Endothelial cell of umbilical vein (primary cell): ENCODE results near the gene SLC11A1. TPM values are rescaled to one million over a fixed set of nuclear protein-coding genes. Genes with fewer than 3 reads are reported as not detected.

Experiments
- BruUV-seq: library from RNA; stranded (reverse); fragments of 400-500 nt; replicated peaks from 2 replicates; lab custom pipeline; 2021; lab: Mats Ljungman, UMichigan
- CTCF ChIA-PET: fragments of 300-600, 350-600 bp; sonication (Branson Sonifier 250); formaldehyde crosslinking; loops from one replicate; lab custom pipeline; 2021; ENCODE audit warnings: antibody characterized with exemption, inconsistent platforms; lab: Charles Lee
- POLR2A ChIA-PET: fragments of 300-600, 350-600 bp; sonication (Branson Sonifier 250); formaldehyde crosslinking; loops from one replicate; lab custom pipeline; 2021; ENCODE audit warnings: antibody characterized with exemption, inconsistent platforms; lab: Charles Lee
- DNase-seq: peaks from one replicate; pipeline ENCODE4 v3.0.0-alpha.2; 2011; ENCODE audit warnings: low read depth, low spot score
- FAIRE-seq: peaks from 2 replicates; lab custom pipeline; 2011; peaks lifted over from hg19 to GRCh38; lab: Jason Lieb, UNC
- H2AFZ ChIP-seq: 2 replicates; pipeline ENCODE4 v1.6.0; 2012; ENCODE audit warnings: low read depth, low read length, control low read depth, inconsistent platforms
- H3K27ac ChIP-seq: 2 replicates; pipeline ENCODE4 v1.5.1; 2011; ENCODE audit warnings: low read depth, mild to moderate bottlenecking, control low read depth, low read length, moderate library complexity; ENCODE audit not compliant: insufficient read depth
- H3K27me3 ChIP-seq, 2 experiments: 2 replicates each; pipeline versions ENCODE4 v1.6.0 to v1.6.1; 2011; ENCODE audit warnings: low read length in 2 of 2, mixed read lengths in 1 of 2; ENCODE audit not compliant: control insufficient read depth in 2 of 2, insufficient read depth in 2 of 2
- H3K36me3 ChIP-seq, 2 experiments: 2 replicates in 1 of 2; 3 replicates in 1 of 2; pipeline ENCODE4 v1.5.1; 2011; ENCODE audit warnings: low read length in 2 of 2, mild to moderate bottlenecking in 1 of 2, moderate library complexity in 1 of 2; ENCODE audit not compliant: control insufficient read depth in 2 of 2, insufficient read depth in 2 of 2; ENCODE audit errors: extremely low read depth in 1 of 2
- H3K4me1 ChIP-seq: 3 replicates; pipeline ENCODE4 v1.5.1; 2011; ENCODE audit warnings: mild to moderate bottlenecking, low read length; ENCODE audit not compliant: control insufficient read depth, insufficient read depth; ENCODE audit errors: extremely low read depth
- H3K4me2 ChIP-seq: 2 replicates; pipeline ENCODE4 v1.6.1; 2011; ENCODE audit warnings: low read length, control low read depth, mixed read lengths; ENCODE audit not compliant: insufficient read depth
- H3K4me3 ChIP-seq, 3 experiments: fragments of 200-600 bp in 1 of 3; sonication (generic), shearing (Covaris generic) in 1 of 3; replicated peaks in 1 of 3; 2 replicates each; pipeline ENCODE4 v1.5.1; 2011 to 2016; ENCODE audit warnings: control low read depth in 3 of 3, low read length in 3 of 3, mild to moderate bottlenecking in 2 of 3, inconsistent platforms in 1 of 3, low read depth in 1 of 3, moderate library complexity in 1 of 3; ENCODE audit not compliant: insufficient read depth in 1 of 3
- H3K79me2 ChIP-seq: 2 replicates; pipeline ENCODE4 v1.6.0; 2012; ENCODE audit warnings: low read length, inconsistent platforms; ENCODE audit not compliant: control insufficient read depth, insufficient read depth
- H3K9ac ChIP-seq: replicated peaks from 2 replicates; pipeline ENCODE3; 2011; ENCODE audit warnings: low read length, control low read depth; ENCODE audit not compliant: insufficient read depth; ENCODE audit errors: extremely low read depth
- H3K9me1 ChIP-seq: replicated peaks from 3 replicates; pipeline ENCODE4 v1.6.0; 2011; ENCODE audit warnings: mild to moderate bottlenecking, low read length; ENCODE audit not compliant: control insufficient read depth, insufficient read depth; ENCODE audit errors: extremely low read depth
- H3K9me3 ChIP-seq: replicated peaks from 2 replicates; pipeline ENCODE4 v1.5.1; 2012; ENCODE audit warnings: low read length, inconsistent platforms; ENCODE audit not compliant: control insufficient read depth, insufficient read depth
- H4K20me1 ChIP-seq: replicated peaks from 2 replicates; pipeline ENCODE3; 2011; ENCODE audit warnings: mild to moderate bottlenecking, low read length; ENCODE audit not compliant: control insufficient read depth, insufficient read depth; ENCODE audit errors: extremely low read depth
- CTCF ChIP-seq, 2 donors: IDR thresholded peaks; 1 replicate in 1 of 2; 2 replicates in 1 of 2; pipeline ENCODE4 v1.5.1; 2011; ENCODE audit warnings: low read length in 2 of 2, mild to moderate bottlenecking in 2 of 2, moderate library complexity in 2 of 2, control low read depth in 1 of 2, inconsistent platforms in 1 of 2, low read depth in 1 of 2; ENCODE audit not compliant: insufficient read depth in 1 of 2; ENCODE audit errors: extremely low read depth in 1 of 2
- EZH2 ChIP-seq: IDR thresholded peaks from 2 replicates; pipeline ENCODE4 v1.6.1; 2012; ENCODE audit warnings: borderline replicate concordance, low read depth, mild to moderate bottlenecking, moderate library complexity, low read length, inconsistent platforms; ENCODE audit not compliant: severe bottlenecking
- FOS ChIP-seq: IDR thresholded peaks from 2 replicates; pipeline ENCODE4 v1.6.1; 2011; ENCODE audit warnings: mild to moderate bottlenecking, low read length, moderate library complexity, borderline replicate concordance; ENCODE audit not compliant: insufficient read depth
- GATA2 ChIP-seq: IDR thresholded peaks from 2 replicates; pipeline ENCODE4 v1.7.0; 2011; ENCODE audit warnings: low read depth, mild to moderate bottlenecking, moderate library complexity, mixed read lengths, low read length; ENCODE audit not compliant: insufficient read length, insufficient read depth
- JUN ChIP-seq: IDR thresholded peaks from 2 replicates; pipeline ENCODE4 v1.6.1; 2011; ENCODE audit warnings: borderline replicate concordance, low read depth; ENCODE audit not compliant: insufficient read length, insufficient read depth
- MYC ChIP-seq: IDR thresholded peaks from one replicate; pipeline ENCODE4 v1.6.1; 2011; ENCODE audit warnings: mild to moderate bottlenecking, low read depth, low read length
- POLR2A ChIP-seq: IDR thresholded peaks from 2 replicates; pipeline ENCODE4 v1.6.1; 2012; ENCODE audit warnings: low read depth, mild to moderate bottlenecking, control low read depth, low read length
- POLR2AphosphoS5 ChIP-seq: IDR thresholded peaks from 2 replicates; pipeline ENCODE4 v1.6.1; 2012; ENCODE audit warnings: low read depth, mild to moderate bottlenecking, control low read depth, low read length, moderate library complexity; ENCODE audit not compliant: insufficient read depth
- dilution Hi-C: fragments of 300-500 bp; cut with MboI; formaldehyde crosslinking; loops from one replicate; pipeline ENCODE4 v1.15.0; 2019; ENCODE audit warnings: low sequenced_read_pairs; ENCODE audit not compliant: extremely low pct_ligation_motif_present
- intact Hi-C: fragments of 100-400 bp; cut with micrococcal nuclease; formaldehyde crosslinking; loops from one replicate; pipeline ENCODE4 v1.10.0; 2022
- microRNA counts: library from miRNA; unstranded; fragments of <30 nt; microRNA quantifications from one replicate; lab custom pipeline; 2016
- microRNA-seq: library from miRNA; unstranded; fragments of <30 nt; microRNA quantifications from one replicate; pipeline ENCODE4 v1.2.0, GENCODE V29; 2021; ENCODE audit warnings: borderline number of aligned reads, borderline replicate concordance
- polyA plus RNA-seq, 4 experiments: library from polyadenylated mRNA; depleted of rRNA in 3 of 4; stranded (reverse) in 3 of 4; unstranded in 1 of 4; fragments of >200 nt; gene quantifications; 2 replicates each; pipeline versions ENCODE4 v1.2.1 to v1.2.3, GENCODE V29; 2011 to 2012; ENCODE audit warnings: missing spikeins in 1 of 4
- small RNA-seq: library from RNA; depleted of rRNA; stranded (forward); fragments of <200 nt; gene quantifications from one replicate; pipeline ENCODE3, GENCODE V24; 2012; ENCODE audit warnings: low replicate concordance, low read depth; ENCODE audit not compliant: insufficient read depth, insufficient read length
- total RNA-seq: library from RNA; stranded (reverse); gene quantifications from 2 replicates; pipeline ENCODE4 v1.2.3, GENCODE V29; 2021
- TF ChIP-seq, protein P1 (sequence below): IDR thresholded peaks from 2 replicates; pipeline ENCODE4 v1.6.1; 2011; ENCODE audit not compliant: insufficient read depth, insufficient read length

SLC11A1 gene
- total and polyA plus RNA-seq, 2 donors (not counting 3 experiments of a cell fraction or from before 2014, with no cell fraction given): 0.03 TPM; not detected in 1

GRCh38 chr2:218445602-218446001 lies 63.5 kb downstream of the SLC11A1 start:
- dilution Hi-C loops (no loop called here), intact Hi-C loops (no loop called here)
- DNase-seq (no peak), FAIRE-seq (no peak)
- Histone ChIP-seq H3K4me1 (peaks cover 12% of the 10 kb centered on the region), H2AFZ (no peak overlapping the region), H3K27me3 (no peaks in the 10 kb centered on the region), H3K36me3 (no peaks in the 10 kb centered on the region), H3K4me2 (no peak overlapping the region), H3K9me1 (no peaks in the 10 kb centered on the region), H3K79me2 (no peaks in the 10 kb centered on the region), H3K9ac (no peak overlapping the region), H3K27ac (no peak overlapping the region), H3K9me3 (no peaks in the 10 kb centered on the region), H3K4me3 (no peak overlapping the region), H4K20me1 (no peaks in the 10 kb centered on the region)
- ChIA-PET CTCF (no interaction called here), POLR2A (no interaction called here)
- TF ChIP-seq, protein P1, sequence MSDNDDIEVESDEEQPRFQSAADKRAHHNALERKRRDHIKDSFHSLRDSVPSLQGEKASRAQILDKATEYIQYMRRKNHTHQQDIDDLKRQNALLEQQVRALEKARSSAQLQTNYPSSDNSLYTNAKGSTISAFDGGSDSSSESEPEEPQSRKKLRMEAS: no peak
- TF ChIP-seq POLR2AphosphoS5: no peak
- no peak for TF ChIP-seq EZH2
- TF ChIP-seq CTCF (IDR thresholded peaks at IDR 0.05; ENCODE audit: extremely low read depth in 1 of 2, insufficient read depth in 1 of 2, low read depth in 1 of 2, low read length in 2 of 2): no peak
- TF ChIP-seq GATA2: no peak
- TF ChIP-seq POLR2A: no peak
- TF ChIP-seq FOS: no peak
- TF ChIP-seq MYC: no peak
- no peak for TF ChIP-seq JUN
- no TSS peak for BruUV-seq

MicroRNAs within 50 kb of the gene (microRNA counts, 767-probe panel; counts per million panel counts)
- 723 counts per million, percentile 96 among the panel's probes with 10 or more counts for microRNA hsa-miR-26b-5p (lab: Ali Mortazavi, UCI)

Small RNA genes lying within 50 kb of the gene (microRNA-seq; reads per million reads assigned to microRNA genes)
- 7,887 reads per million, percentile 97 among the genes with 10 or more reads in this experiment for gene MIR26B
- gene MIR6810: not detected

Small RNA genes lying within 50 kb of the gene (small RNA-seq; reads per million reads assigned to genes)
- gene MIR26B: 398 reads per million, percentile 99 among the genes with 10 or more reads in this experiment
- gene MIR6810: not detected

Other genes with a start within 250 kb of the SLC11A1 start
- not detected in 2 replicates for gene CXCR1, start 215.3 kb upstream of the SLC11A1 start, total RNA-seq
- not detected in 2 replicates for gene CXCR1, start 215.3 kb upstream of the SLC11A1 start, polyA plus RNA-seq
- 455 and 483 TPM in 2 replicates for gene ARPC2, start 165.1 kb upstream of the SLC11A1 start, total RNA-seq
- gene ARPC2, start 165.1 kb upstream of the SLC11A1 start, polyA plus RNA-seq: 417 and 433 TPM in 2 replicates
- 0.60 and 0.75 TPM in 2 replicates for gene GPBAR1, start 121.3 kb upstream of the SLC11A1 start, total RNA-seq
- gene GPBAR1, start 121.3 kb upstream of the SLC11A1 start, polyA plus RNA-seq: 0.14 TPM in 2 replicates
- 59.7 and 69.3 TPM in 2 replicates for gene AAMP, start 112.1 kb upstream of the SLC11A1 start, total RNA-seq
- 84.4 and 99.0 TPM in 2 replicates for gene AAMP, start 112.1 kb upstream of the SLC11A1 start, polyA plus RNA-seq
- 56.1 and 56.6 TPM in 2 replicates for gene PNKD, start 111.8 kb upstream of the SLC11A1 start, total RNA-seq
- gene PNKD, start 111.8 kb upstream of the SLC11A1 start, polyA plus RNA-seq: 88.3 and 98.9 TPM in 2 replicates
- 141 and 159 TPM in 2 replicates for gene TMBIM1, start 89.8 kb upstream of the SLC11A1 start, total RNA-seq
- gene TMBIM1, start 89.8 kb upstream of the SLC11A1 start, polyA plus RNA-seq: 229 and 243 TPM in 2 replicates
- gene CATIP, start 25.4 kb upstream of the SLC11A1 start, total RNA-seq: not detected in 2 replicates
- gene CATIP, start 25.4 kb upstream of the SLC11A1 start, polyA plus RNA-seq: not detected in 2 replicates
- 78.7 and 86.1 TPM in 2 replicates for gene CTDSP1, start 17.6 kb downstream of the SLC11A1 start, total RNA-seq
- gene CTDSP1, start 17.6 kb downstream of the SLC11A1 start, polyA plus RNA-seq: 112 and 127 TPM in 2 replicates
- not detected in 2 replicates for gene VIL1, start 36.9 kb downstream of the SLC11A1 start, total RNA-seq
- gene VIL1, start 36.9 kb downstream of the SLC11A1 start, polyA plus RNA-seq: not detected in 2 replicates
- gene USP37, start 186.1 kb downstream of the SLC11A1 start, total RNA-seq: 13.1 and 14.4 TPM in 2 replicates
- gene USP37, start 186.1 kb downstream of the SLC11A1 start, polyA plus RNA-seq: 1.3 and 1.9 TPM in 2 replicates
- gene CNOT9, start 186.6 kb downstream of the SLC11A1 start, total RNA-seq: 63.2 and 68.9 TPM in 2 replicates
- 53.2 and 57.3 TPM in 2 replicates for gene CNOT9, start 186.6 kb downstream of the SLC11A1 start, polyA plus RNA-seq
- gene PLCD4, start 225.6 kb downstream of the SLC11A1 start, total RNA-seq: 1.4 and 3.1 TPM in 2 replicates
- gene PLCD4, start 225.6 kb downstream of the SLC11A1 start, polyA plus RNA-seq: 2.2 and 2.3 TPM in 2 replicates